Activated gamma-delta T cell (primary cell): ENCODE data around the gene CKAP5.
"Not testable (repeated sequence)": the region's sequence is repeated elsewhere in the genome, so short reads cannot be mapped to it uniquely, and the experiment has no call there.

Source experiments
- DNase-seq: peaks from one replicate; lab custom pipeline; 2025; lab: John Stamatoyannopoulos, UW

The CKAP5 gene

GRCh38 chr11:46726206-46726862 lies 119.7 kb downstream of the CKAP5 start:
- no peak for DNase-seq

- no peak for DNase-seq
Measured at GRCh38 chr11:46725338-46726205, 120.5 kb downstream of the CKAP5 start.

- no peak for DNase-seq
Measured at GRCh38 chr11:46724088-46724487, 122.0 kb downstream of the CKAP5 start.

GRCh38 chr11:46723359-46723680 lies 122.8 kb downstream of the CKAP5 start:
- no peak for DNase-seq

GRCh38 chr11:46722566-46723358 lies 123.3 kb downstream of the CKAP5 start:
- DNase-seq = no peak

DNA sequence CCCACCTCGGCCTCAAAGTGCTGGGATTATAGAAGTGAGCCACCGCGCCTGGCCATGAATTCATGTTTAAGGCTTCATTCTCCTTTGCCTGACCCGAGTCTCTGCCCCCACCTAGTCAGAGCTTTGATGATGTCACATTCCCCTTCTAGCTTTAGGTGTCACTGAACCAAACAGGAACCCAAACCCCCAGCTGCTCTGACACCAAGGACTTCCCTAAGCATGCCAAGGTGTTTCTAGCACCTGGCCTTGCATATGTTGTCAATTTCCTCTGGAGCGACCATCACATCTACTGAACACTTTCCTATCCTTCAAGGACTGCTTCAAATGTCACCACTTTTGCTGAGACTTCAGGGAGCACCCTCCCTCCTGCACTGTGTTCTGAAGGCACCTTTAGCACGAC lies 124.8 kb downstream of the CKAP5 start:
- DNase-seq = no peak

- no peak for DNase-seq
Measured at GRCh38 chr11:46719543-46720218, 126.4 kb downstream of the CKAP5 start.

DNA sequence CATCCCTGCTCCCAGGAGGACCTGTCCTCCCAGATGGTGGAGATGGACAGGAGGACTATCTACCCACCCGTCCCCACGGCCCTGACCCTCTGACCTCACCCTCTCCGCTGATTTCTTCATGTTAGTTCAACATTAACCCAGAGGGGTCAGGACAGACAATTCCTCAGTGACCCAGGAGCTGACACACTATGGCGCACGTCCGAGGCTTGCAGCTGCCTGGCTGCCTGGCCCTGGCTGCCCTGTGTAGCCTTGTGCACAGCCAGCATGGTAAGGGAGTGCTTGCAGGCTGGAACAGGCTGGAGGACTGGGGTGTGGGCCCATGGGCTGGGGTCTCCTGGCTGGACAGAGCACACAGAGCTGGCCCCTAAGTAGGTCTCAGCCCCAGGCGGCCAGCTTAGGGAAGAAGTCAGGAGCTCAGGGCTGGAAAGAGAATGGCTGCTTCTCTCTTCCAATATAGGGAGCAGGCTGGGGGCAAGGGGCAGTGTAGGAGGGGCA lies 127.0 kb downstream of the CKAP5 start, which contains the start of gene F2:
Gene F2 (plus strand): TSS at position 166 of the 495 bp plus-strand sequence. CDS start 23 bp downstream, at position 189.
- DNase-seq = no peak

- DNase-seq = no peak
Measured at GRCh38 chr11:46718155-46719019, 127.7 kb downstream of the CKAP5 start.

DNA sequence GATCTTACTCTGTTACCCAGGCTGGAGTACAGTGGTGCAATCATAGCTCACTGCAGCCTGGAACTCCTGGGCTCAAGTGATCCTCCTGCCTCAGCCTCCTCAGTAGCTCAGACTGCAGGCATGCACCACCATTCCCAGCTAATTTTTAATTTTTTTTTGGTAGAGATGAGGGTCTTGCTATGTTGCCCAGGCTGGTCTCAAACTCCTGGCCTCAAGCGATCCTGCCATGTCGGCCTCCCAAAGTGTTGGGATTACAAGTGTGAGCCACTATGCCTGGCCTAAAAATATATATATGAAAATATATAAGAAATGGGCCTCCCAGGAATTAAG lies 128.3 kb downstream of the CKAP5 start:
- DNase-seq = not testable (repeated sequence)

DNA sequence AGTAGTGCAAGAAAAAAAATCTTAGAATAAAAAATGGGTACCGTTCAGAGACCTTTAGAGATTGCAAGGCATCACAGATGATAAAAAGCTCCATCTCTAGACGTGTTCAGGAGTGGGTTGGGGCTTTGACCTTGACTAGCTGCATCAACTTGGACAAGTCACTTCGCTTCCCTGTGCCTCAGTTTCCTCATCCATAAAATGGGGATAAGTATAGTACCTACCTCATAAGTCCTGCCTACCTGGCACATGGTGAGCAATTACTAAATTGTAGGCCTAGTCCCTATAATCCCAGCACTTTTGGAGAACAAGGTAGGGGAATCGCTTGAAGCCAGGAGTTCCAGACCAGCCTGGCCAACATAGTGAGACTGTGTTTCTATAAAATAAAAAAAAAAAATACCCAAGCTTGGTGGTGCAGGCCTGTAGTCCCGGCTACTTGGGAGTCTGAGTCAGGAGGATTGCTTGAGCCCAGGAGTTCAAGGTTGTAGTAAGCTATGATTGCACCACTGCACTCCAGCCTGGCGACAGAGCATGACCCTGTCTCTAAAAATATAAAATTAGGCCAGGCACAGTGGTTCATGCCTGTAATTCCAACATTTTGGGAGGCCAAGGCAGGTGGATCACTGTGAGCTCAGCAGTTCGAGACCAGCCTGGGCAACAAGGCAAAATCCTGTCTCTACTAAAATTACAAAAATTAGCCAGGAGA lies 133.1 kb downstream of the CKAP5 start:
- no peak for DNase-seq

GRCh38 chr11:46711303-46711702 lies 134.8 kb downstream of the CKAP5 start:
- DNase-seq = no peak

DNA sequence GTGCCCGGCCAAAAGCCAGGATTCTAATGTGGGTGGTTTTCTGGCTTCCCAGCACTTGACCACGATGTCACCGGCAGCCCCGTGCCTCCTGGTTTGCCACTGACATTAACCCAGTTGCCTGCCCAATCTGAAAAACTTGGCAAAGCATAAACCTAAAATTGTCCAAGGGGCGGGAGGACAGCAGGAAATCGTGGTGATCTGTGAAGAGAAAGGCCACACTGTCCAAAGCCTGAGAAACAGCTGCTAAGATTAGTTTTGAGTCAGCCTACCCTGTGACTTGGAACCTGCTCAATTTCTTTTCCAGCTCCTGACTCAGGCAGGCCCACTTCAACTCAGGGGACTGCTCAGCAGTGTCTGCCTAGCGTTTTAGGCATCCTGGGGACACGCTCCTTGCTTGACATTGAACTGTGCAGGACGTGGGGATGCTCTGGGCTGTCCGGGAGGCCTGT lies 135.2 kb downstream of the CKAP5 start:
- DNase-seq = no peak

- DNase-seq = not testable (repeated sequence)
Measured at GRCh38 chr11:46709351-46709750, 136.7 kb downstream of the CKAP5 start.

DNA sequence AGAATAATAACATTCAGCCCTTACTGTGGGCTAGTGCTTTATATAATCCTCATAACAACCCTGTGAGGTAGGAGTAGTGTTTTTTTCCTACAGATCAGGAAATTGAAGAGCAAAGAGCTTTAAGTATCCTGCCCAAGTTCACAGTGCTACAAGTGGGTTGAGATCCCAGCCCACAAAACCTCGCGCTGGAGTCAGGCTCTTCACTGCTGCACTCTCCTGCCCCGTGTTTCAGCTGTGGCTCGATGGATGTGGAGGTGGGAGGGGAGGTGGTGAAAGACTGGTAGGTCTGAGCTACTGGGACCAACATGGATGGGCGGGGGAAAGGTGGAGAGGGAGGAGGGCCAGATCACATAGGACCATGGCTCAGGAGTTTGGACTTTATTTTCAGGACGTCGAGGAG lies 139.2 kb downstream of the CKAP5 start:
- DNase-seq = no peak

DNA sequence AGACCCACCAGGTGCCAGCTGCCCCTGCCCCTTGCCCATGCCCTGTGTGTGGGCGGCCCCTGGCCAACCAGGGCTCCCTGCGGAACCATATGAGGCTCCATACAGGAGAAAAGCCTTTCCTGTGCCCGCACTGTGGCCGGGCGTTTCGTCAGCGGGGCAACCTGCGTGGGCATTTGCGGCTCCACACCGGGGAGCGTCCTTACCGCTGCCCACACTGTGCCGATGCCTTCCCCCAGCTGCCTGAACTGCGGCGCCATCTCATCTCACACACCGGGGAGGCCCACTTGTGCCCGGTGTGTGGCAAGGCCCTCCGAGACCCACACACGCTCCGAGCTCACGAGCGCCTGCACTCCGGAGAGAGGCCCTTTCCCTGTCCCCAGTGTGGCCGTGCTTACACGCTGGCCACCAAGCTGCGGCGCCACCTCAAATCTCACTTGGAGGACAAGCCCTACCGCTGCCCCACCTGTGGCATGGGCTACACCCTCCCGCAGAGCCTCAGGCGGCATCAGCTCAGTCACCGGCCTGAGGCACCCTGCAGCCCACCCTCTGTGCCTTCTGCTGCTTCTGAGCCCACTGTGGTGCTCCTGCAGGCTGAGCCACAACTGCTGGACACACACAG lies 140.9 kb downstream of the CKAP5 start:
- DNase-seq = no peak

DNA sequence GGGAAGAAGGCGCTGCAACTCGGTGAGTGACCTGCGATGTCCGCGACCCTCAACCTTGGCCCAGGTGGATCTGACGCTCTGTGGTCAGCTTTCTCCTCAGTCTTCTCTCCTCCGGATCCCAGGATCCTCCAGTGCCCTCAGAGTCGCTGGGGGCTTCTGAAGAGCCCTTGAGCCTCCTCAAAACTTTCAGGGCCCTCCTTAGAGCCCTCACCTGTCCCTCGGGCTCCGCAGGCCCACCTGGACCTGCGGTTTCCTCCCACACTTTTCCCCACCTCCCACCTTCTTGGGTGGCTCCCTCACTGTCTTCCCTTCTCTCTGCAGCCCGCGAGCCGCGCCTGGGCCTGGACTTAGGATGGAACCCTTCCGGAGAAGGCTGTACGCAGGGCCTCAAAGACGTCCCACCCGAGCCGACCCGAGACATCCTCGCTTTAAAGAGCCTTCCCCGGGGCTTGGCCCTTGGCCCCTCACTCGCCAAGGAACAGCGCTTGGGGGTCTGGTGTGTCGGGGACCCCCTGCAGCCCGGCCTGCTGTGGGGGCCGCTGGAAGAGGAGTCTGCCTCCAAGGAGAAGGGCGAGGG lies 144.9 kb downstream of the CKAP5 start:
- DNase-seq = no peak

- peak; percentile 78 for DNase-seq
Measured at GRCh38 chr11:46700241-46701077, 145.6 kb downstream of the CKAP5 start, which contains the start of the genes ARHGAP1 and ZNF408. TSS of gene ARHGAP1 (minus strand) at chr11:46700619. CDS start at chr11:46696107, 4,512 bp downstream. TSS of gene ZNF408 (plus strand) at chr11:46701031. CDS start at chr11:46701048, 17 bp downstream.
